ENCODE data around the gene TEKT5.

The TEKT5 gene

GRCh38 chr16:10579965-10580882 lies 114.5 kb downstream of the TEKT5 start, which contains the start of gene EMP2:
EMP2 (minus strand) TSS chr16:10580598; CDS start chr16:10547617, 32,981 bp downstream.
- DNase-seq (ENCODE audit: low read depth in 1 of 2, low spot score in 1 of 2) = no peak

- DNase-seq (ENCODE audit: low read depth in 1 of 2, low spot score in 1 of 2) = no peak
These were observed 115.2 kb downstream of the TEKT5 start for GRCh38 chr16:10579575-10579964.

GRCh38 chr16:10578474-10579316 lies 116.0 kb downstream of the TEKT5 start:
- no peak for DNase-seq (ENCODE audit: low read depth in 1 of 2, low spot score in 1 of 2)

Measured in stimulated activated CD4-positive, alpha-beta T cell treated with anti-CD3 and anti-CD28 coated beads, Interleukin-15, amount 100 ng/mL, for 1 hour (primary cell).